A549 treated with dexamethasone at 1 μM for 4 hours (cell line): ENCODE measurements around the gene PIP5K1A. TPM values are rescaled to one million over a fixed set of nuclear protein-coding genes. Genes with fewer than 3 reads are reported as not detected.

Source experiments
- total RNA-seq: library from RNA; stranded (reverse); fragments of 200-300 nt; extraction: Qiagen RNA extraction; gene quantifications from 5 replicates; pipeline ENCODE4 v1.2.3, GENCODE V29; 2022

Gene PIP5K1A, protein sequence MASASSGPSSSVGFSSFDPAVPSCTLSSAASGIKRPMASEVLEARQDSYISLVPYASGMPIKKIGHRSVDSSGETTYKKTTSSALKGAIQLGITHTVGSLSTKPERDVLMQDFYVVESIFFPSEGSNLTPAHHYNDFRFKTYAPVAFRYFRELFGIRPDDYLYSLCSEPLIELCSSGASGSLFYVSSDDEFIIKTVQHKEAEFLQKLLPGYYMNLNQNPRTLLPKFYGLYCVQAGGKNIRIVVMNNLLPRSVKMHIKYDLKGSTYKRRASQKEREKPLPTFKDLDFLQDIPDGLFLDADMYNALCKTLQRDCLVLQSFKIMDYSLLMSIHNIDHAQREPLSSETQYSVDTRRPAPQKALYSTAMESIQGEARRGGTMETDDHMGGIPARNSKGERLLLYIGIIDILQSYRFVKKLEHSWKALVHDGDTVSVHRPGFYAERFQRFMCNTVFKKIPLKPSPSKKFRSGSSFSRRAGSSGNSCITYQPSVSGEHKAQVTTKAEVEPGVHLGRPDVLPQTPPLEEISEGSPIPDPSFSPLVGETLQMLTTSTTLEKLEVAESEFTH
- 57.0 to 64.9 TPM (median 60.7 TPM) in 5 replicates for total RNA-seq

GRCh38 chr1:151198254-151199127 is at the start of gene PIP5K1A:
PIP5K1A (plus strand) TSS chr1:151198552; CDS start chr1:151198997, 445 bp downstream.

GRCh38 chr1:151156515-151156819 is 41.9 kb upstream of the PIP5K1A start, which contains the start of gene TNFAIP8L2:
TNFAIP8L2 (plus strand) TSS chr1:151156649; CDS start chr1:151158698, 2,049 bp downstream.

GRCh38 chr1:151165738-151166504 is 32.4 kb upstream of the PIP5K1A start, which contains the start of the genes LYSMD1 and SCNM1:
LYSMD1 (minus strand) TSS chr1:151165902; CDS start chr1:151165258, 644 bp downstream.
SCNM1 (plus strand) TSS chr1:151166144; CDS start chr1:151166153, 9 bp downstream.

DNA sequence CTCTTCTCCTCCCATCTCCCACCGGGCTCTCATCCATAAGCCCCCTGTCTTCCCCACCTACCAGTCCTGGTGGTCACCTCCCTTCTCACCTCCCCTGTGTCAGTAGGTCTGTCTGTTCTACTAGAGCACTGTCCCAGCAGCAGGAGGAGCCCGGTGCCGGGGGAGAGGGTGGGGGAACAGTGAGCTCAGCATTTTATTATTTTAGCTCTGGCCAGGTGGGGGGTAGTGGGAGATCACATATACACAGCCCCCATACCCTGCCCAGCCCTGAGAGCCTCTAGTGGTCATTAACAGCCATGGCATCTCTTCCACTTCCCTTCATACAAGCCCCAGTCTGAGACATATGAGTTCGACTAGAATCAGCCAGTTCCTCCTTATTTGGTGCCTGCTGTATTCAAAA is 22.5 kb upstream of the PIP5K1A start, which contains the start of gene TMOD4:
TMOD4 (minus strand) TSS at position 119 of the 400 bp plus-strand sequence. CDS start 1,106 bp downstream, outside the sequence.

DNA sequence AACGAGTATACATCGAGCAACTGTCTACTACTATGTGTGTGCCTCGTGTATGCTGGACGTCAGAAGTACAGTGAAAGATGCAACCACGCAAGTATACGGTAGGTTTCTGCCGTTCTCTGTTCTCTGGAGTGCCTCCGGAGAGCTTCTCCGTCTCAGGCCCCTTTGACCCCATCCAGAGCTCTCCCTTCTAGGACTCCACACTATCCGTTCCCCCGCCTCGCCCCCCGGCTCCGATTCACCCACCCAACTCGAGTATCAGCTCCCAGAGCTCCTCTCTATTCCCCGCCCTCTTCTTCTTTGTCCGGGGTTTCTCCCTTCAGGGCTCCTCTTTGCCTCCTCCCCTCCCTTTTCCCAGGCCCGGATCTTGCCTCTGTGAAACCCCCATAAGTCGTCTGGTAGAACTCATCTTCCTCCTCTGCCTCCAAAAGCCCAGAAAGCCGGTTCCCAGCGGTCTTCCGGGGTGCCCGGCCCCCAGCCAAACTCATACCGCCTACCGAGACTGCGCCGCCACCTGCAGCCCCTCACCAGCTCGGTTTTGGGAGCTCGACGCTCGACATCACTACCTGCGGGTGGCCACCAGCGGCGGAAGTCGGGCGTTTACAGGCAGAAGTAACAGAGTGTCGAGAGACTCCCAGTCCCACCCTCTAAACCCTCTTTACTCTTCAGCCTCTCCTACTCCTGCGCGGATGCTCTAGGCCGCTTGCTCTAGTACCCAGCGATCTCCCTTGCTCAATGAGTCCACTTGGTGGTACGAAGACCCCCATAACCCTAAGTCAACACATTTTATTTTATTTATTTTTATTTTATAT is 8.5 kb upstream of the PIP5K1A start, which contains the start of gene VPS72:
VPS72 (minus strand) TSS at position 561 of the 809 bp plus-strand sequence; CDS start at position 485, 76 bp downstream.

GRCh38 chr1:151254217-151255213 is 56.2 kb downstream of the PIP5K1A start, which contains the start of gene PSMD4:
PSMD4 (plus strand) TSS chr1:151254734; CDS start chr1:151254783, 49 bp downstream.

GRCh38 chr1:151281969-151282882 is 83.9 kb downstream of the PIP5K1A start, which contains the start of gene ZNF687:
ZNF687 (plus strand) TSS chr1:151282299; CDS start chr1:151286292, 3,993 bp downstream.

Other genes with a start within 250 kb of the PIP5K1A start
- 239 to 260 TPM (median 257 TPM) in 5 replicates for gene CERS2, start 223.7 kb upstream of the PIP5K1A start, total RNA-seq
- 0.71 to 1.2 TPM (median 0.89 TPM) in 5 replicates for gene ANXA9, start 216.3 kb upstream of the PIP5K1A start, total RNA-seq
- 2.5 to 3.9 TPM (median 3.3 TPM) in 5 replicates for gene MINDY1, start 191.7 kb upstream of the PIP5K1A start, total RNA-seq
- 14.7 to 18.6 TPM (median 17.8 TPM) in 5 replicates for gene PRUNE1, start 190.1 kb upstream of the PIP5K1A start, total RNA-seq
- gene BNIPL, start 162.0 kb upstream of the PIP5K1A start, total RNA-seq: 0.07 to 0.17 TPM (median 0.11 TPM) in 4 of 5 replicates, not detected in the other
- 5.6 to 8.1 TPM (median 6.4 TPM) in 5 replicates for gene C1orf56, start 150.8 kb upstream of the PIP5K1A start, total RNA-seq
- 88.2 to 91.9 TPM (median 89.9 TPM) in 5 replicates for gene CDC42SE1, start 138.9 kb upstream of the PIP5K1A start, total RNA-seq
- 11.9 to 15.4 TPM (median 14.5 TPM) in 5 replicates for gene MLLT11, start 138.2 kb upstream of the PIP5K1A start, total RNA-seq
- gene GABPB2, start 127.8 kb upstream of the PIP5K1A start, total RNA-seq: 2.6 to 3.9 TPM (median 3.8 TPM) in 5 replicates
- 1.5 to 2.3 TPM (median 1.5 TPM) in 5 replicates for gene SEMA6C, start 51.9 kb upstream of the PIP5K1A start, total RNA-seq
- not detected in 5 replicates for gene TNFAIP8L2, start 41.9 kb upstream of the PIP5K1A start, total RNA-seq
- gene LYSMD1, start 32.6 kb upstream of the PIP5K1A start, total RNA-seq: 5.2 to 7.3 TPM (median 7.1 TPM) in 5 replicates
- 45.2 to 49.4 TPM (median 47.4 TPM) in 5 replicates for gene SCNM1, start 32.4 kb upstream of the PIP5K1A start, total RNA-seq
- 0.23 to 0.43 TPM (median 0.35 TPM) in 3 of 5 replicates, not detected in the others for gene TMOD4, start 22.6 kb upstream of the PIP5K1A start, total RNA-seq
- 49.1 to 77.7 TPM (median 52.5 TPM) in 5 replicates for gene VPS72, start 8.4 kb upstream of the PIP5K1A start, total RNA-seq
- 173 to 199 TPM (median 198 TPM) in 5 replicates for gene PSMD4, start 56.2 kb downstream of the PIP5K1A start, total RNA-seq
- gene ZNF687, start 83.7 kb downstream of the PIP5K1A start, total RNA-seq: 11.3 to 15.1 TPM (median 13.2 TPM) in 5 replicates
- gene PI4KB, start 128.9 kb downstream of the PIP5K1A start, total RNA-seq: 21.3 to 29.4 TPM (median 28.8 TPM) in 5 replicates
- 18.4 to 23.2 TPM (median 19.2 TPM) in 5 replicates for gene RFX5, start 148.7 kb downstream of the PIP5K1A start, total RNA-seq
- gene SELENBP1, start 174.2 kb downstream of the PIP5K1A start, total RNA-seq: 6.2 to 7.8 TPM (median 6.6 TPM) in 5 replicates
- gene PSMB4, start 201.0 kb downstream of the PIP5K1A start, total RNA-seq: 345 to 394 TPM (median 364 TPM) in 5 replicates